A549 (cell line): Measurements from ENCODE around the gene NR4A1. TPM values are rescaled to one million over a fixed set of nuclear protein-coding genes. Genes with fewer than 3 reads are reported as not detected.

Experiments
- ATAC-seq, 2 experiments: fragments of 200-7000 bp in 1 of 2; fragments of >200 bp in 1 of 2; cut with Nextera tagmentation in 1 of 2; cut with Tn5 transposase in 1 of 2; 3 replicates each; pipeline versions ENCODE4 v1.8.0 to v1.9.1; 2018 to 2020; ENCODE audit warnings: mild to moderate bottlenecking in 1 of 2, moderate library complexity in 1 of 2
- CTCF ChIA-PET: fragments of 300-600 bp; sonication (Branson Sonifier 250); formaldehyde crosslinking; extraction: SDS; loops from one replicate; lab custom pipeline; 2021; ENCODE audit warnings: antibody characterized with exemption, inconsistent platforms; lab: Yijun Ruan, JAX
- POLR2A ChIA-PET: fragments of 350-600 bp; formaldehyde crosslinking; extraction: SDS; loops from one replicate; lab custom pipeline; 2021; ENCODE audit warnings: antibody characterized with exemption, inconsistent platforms; lab: Yijun Ruan, JAX
- DNase-seq, 2 experiments: peaks; one replicate each; pipeline versions ENCODE4 v3.0.0 to v3.0.0-alpha.2; 2011 to 2016; ENCODE audit warnings: low read depth in 1 of 2, low spot score in 1 of 2
- FAIRE-seq: peaks from 2 replicates; lab custom pipeline; 2011; peaks lifted over from hg19 to GRCh38; lab: Jason Lieb, UNC
- H3K27ac ChIP-seq, 2 experiments: fragments of >200 bp; sonication (Bioruptor Twin); formaldehyde crosslinking; 3 replicates each; pipeline ENCODE4 v1.5.1; 2016 to 2017
- H3K4me1 ChIP-seq: fragments of >200 bp; sonication (Bioruptor Twin); formaldehyde crosslinking; 3 replicates; pipeline ENCODE4 v1.6.1; 2016
- H3K4me2 ChIP-seq: fragments of >200 bp; sonication (Bioruptor Twin); formaldehyde crosslinking; 3 replicates; pipeline ENCODE4 v1.6.1; 2016
- H3K4me3 ChIP-seq: fragments of >200 bp; sonication (Bioruptor Twin); formaldehyde crosslinking; 3 replicates; pipeline ENCODE4 v1.5.1; 2016
- H3K9me3 ChIP-seq: fragments of >200 bp; sonication (Bioruptor Twin); formaldehyde crosslinking; 3 replicates; pipeline ENCODE4 v1.6.1; 2016
- E2F6 ChIP-seq: IDR thresholded peaks from 2 replicates; pipeline ENCODE4 v1.6.1; 2012; ENCODE audit warnings: low read depth, borderline replicate concordance
- ESRRA ChIP-seq: fragments of 150-350 bp; IDR thresholded peaks from 2 replicates; pipeline ENCODE4 v1.6.1; 2014; ENCODE audit warnings: mild to moderate bottlenecking, low read length, borderline replicate concordance
- FOXS1 ChIP-seq: fragments of 250-450 bp; sonication (Bioruptor Pico); IDR thresholded peaks from 2 replicates; pipeline ENCODE4 v1.5.0; 2020; ENCODE audit warnings: mild to moderate bottlenecking, moderate library complexity
- HDAC2 ChIP-seq: fragments of 200-600 bp; sonication (generic); IDR thresholded peaks from 2 replicates; pipeline ENCODE4 v1.6.1; 2016
- JUN ChIP-seq, 2 experiments: fragments of >200 bp; sonication (Bioruptor Twin); formaldehyde crosslinking; IDR thresholded peaks; 2 replicates in 1 of 2; 3 replicates in 1 of 2; pipeline ENCODE4 v1.6.1; 2016 to 2017
- KDM1A ChIP-seq: fragments of 200-600 bp; sonication (generic); IDR thresholded peaks from 2 replicates; pipeline ENCODE4 v1.6.1; 2016; ENCODE audit warnings: low read depth, mild to moderate bottlenecking
- MYC ChIP-seq: IDR thresholded peaks from 2 replicates; pipeline ENCODE4 v1.6.1; 2012; ENCODE audit warnings: mild to moderate bottlenecking, inconsistent platforms, low read length, improper control_type of control experiment, borderline replicate concordance
- PHF8 ChIP-seq: fragments of 200-600 bp; sonication (generic); IDR thresholded peaks from 2 replicates; pipeline ENCODE4 v1.6.1; 2016; ENCODE audit warnings: low read depth, mild to moderate bottlenecking, antibody characterized with exemption, moderate library complexity, borderline replicate concordance
- POLR2A ChIP-seq: IDR thresholded peaks from 2 replicates; pipeline ENCODE4 v1.6.1; 2012; ENCODE audit warnings: mild to moderate bottlenecking, low read length
- RAD21 ChIP-seq, 2 experiments: fragments of >200 bp in 1 of 2; sonication (Bioruptor Twin) in 1 of 2; formaldehyde crosslinking in 1 of 2; IDR thresholded peaks in 1 of 2; conservative IDR thresholded peaks in 1 of 2; 2 replicates in 1 of 2; 3 replicates in 1 of 2; pipeline ENCODE4 v1.6.1; 2012 to 2018; ENCODE audit warnings: inconsistent platforms in 1 of 2
- REST ChIP-seq: fragments of 200-600 bp; sonication (generic); IDR thresholded peaks from 2 replicates; pipeline ENCODE4 v1.6.1; 2016; ENCODE audit warnings: antibody characterized with exemption, mild to moderate bottlenecking, moderate library complexity
- RNF2 ChIP-seq: fragments of 200-600 bp; sonication (generic); IDR thresholded peaks from 2 replicates; pipeline ENCODE4 v1.6.1; 2016; ENCODE audit warnings: low read depth, mild to moderate bottlenecking, antibody characterized with exemption, moderate library complexity, borderline replicate concordance
- SMC3 ChIP-seq: fragments of >200 bp; sonication (Bioruptor Twin); formaldehyde crosslinking; IDR thresholded peaks from 3 replicates; pipeline ENCODE4 v1.6.1; 2018; ENCODE audit warnings: inconsistent platforms
- TFCP2L1 ChIP-seq: fragments of 250-450 bp; sonication (Bioruptor Pico); IDR thresholded peaks from 2 replicates; pipeline ENCODE4 v1.5.0; 2021; ENCODE audit warnings: mild to moderate bottlenecking
- ZFP36 ChIP-seq: fragments of 450-650 bp; IDR thresholded peaks from 2 replicates; pipeline ENCODE4 v1.6.1; 2014; ENCODE audit warnings: borderline replicate concordance; ENCODE audit not compliant: partially characterized antibody
- WGBS: methylation state at CpG from one replicate; pipeline ENCODE4 v1.1.6; 2017; ENCODE audit errors: missing lambda C conversion rate; 5-methylcytosine and 5-hydroxymethylcytosine counted together
- polyA plus RNA-seq, 4 experiments: library from polyadenylated mRNA; depleted of rRNA in 3 of 4; stranded (reverse); fragments of >200 nt; fragmentation: RNase III in 1 of 4; extraction: RNeasy Plus Mini Kit Qiagen cat#74134 plus additional on column Dnase treatment in 1 of 4; gene quantifications; 2 replicates in 3 of 4; 3 replicates in 1 of 4; pipeline ENCODE4 v1.2.3, GENCODE V29; 2011 to 2017
- TF ChIP-seq, protein P1 (sequence below): fragments of >200 bp; sonication (Bioruptor Twin); formaldehyde crosslinking; IDR thresholded peaks from 3 replicates; pipeline ENCODE4 v1.5.1; 2016
- TF ChIP-seq, protein P2 (sequence below): fragments of >200 bp; sonication (Bioruptor Twin); formaldehyde crosslinking; IDR thresholded peaks from 3 replicates; pipeline ENCODE4 v1.6.1; 2016

The NR4A1 gene
- polyA plus RNA-seq, 2 of the 4 experiments (the other 2 are of a cell fraction): 39.6 to 89.6 TPM

GRCh38 chr12:52020539-52021336, 30.5 kb upstream of the NR4A1 start:
- ATAC-seq (peak; percentile 33 to 58; a peak in 5 of 6 replicates), FAIRE-seq (no peak), DNase-seq (peak; percentile 67 to 75)
- Histone ChIP-seq H3K4me1 (peaks cover 23% of the 10 kb centered on the region), H3K4me3 (no peak overlapping the region), H3K27ac (peak overlapping the region in 1 of 2 experiments; percentile 69; a peak in 2 of 6 replicates), H3K4me2 (peak overlapping the region; percentile 39; the same call in 2 of the 3 replicates), H3K9me3 (no peaks in the 10 kb centered on the region)
- 39% methylated on average over 9 of the region's 9 CpGs for WGBS
- no peak for TF ChIP-seq REST
- peak; percentile 67 to 74 for TF ChIP-seq RAD21 (conservative IDR thresholded peaks at IDR 0.05 in 1 of 2, IDR thresholded peaks at IDR 0.05 in 1 of 2)
- TF ChIP-seq, protein P1, sequence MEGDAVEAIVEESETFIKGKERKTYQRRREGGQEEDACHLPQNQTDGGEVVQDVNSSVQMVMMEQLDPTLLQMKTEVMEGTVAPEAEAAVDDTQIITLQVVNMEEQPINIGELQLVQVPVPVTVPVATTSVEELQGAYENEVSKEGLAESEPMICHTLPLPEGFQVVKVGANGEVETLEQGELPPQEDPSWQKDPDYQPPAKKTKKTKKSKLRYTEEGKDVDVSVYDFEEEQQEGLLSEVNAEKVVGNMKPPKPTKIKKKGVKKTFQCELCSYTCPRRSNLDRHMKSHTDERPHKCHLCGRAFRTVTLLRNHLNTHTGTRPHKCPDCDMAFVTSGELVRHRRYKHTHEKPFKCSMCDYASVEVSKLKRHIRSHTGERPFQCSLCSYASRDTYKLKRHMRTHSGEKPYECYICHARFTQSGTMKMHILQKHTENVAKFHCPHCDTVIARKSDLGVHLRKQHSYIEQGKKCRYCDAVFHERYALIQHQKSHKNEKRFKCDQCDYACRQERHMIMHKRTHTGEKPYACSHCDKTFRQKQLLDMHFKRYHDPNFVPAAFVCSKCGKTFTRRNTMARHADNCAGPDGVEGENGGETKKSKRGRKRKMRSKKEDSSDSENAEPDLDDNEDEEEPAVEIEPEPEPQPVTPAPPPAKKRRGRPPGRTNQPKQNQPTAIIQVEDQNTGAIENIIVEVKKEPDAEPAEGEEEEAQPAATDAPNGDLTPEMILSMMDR: peak; percentile 68
- peak; percentile 72 for TF ChIP-seq SMC3
- POLR2A ChIA-PET: interaction anchor here (0.7 to 1.0 kb wide), 2 partner anchors 17 to 30 kb away, joined by 3 to 4 read pairs; partner anchors contain the start of gene NR4A1
- CTCF ChIA-PET: interaction anchor here (0.6 to 41.8 kb wide), 22 partner anchors 17 to 864 kb away, joined by 3 to 1730 read pairs (median 3); partner anchors contain the start of genes ATG101, NR4A1, SMIM41 and TAMALIN

DNA sequence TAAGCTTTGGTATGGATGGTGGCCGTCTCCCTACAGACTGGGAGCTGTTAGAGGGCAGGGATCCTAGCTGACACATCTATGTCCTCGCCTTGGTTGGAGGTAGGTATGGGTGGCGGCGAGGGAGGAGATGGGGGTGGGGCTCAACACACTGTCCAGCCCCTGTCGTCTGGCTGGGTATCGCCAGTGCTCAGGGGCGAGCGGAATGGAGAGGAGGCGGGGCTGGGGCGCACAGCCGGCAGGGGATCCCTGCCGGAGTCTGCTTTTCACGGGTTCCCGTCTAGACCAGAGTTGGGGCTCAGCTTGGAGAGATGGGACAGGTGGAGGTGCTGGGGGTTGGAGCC, 28.4 kb upstream of the NR4A1 start:
- Histone ChIP-seq H3K27ac (peak overlapping the region; percentile 83 to 93), H3K4me1 (peaks cover 32% of the 10 kb centered on the region), H3K4me2 (peak overlapping the region; percentile 88), H3K4me3 (peak overlapping the region; percentile 71), H3K9me3 (no peaks in the 10 kb centered on the region)
- no peak for TF ChIP-seq KDM1A
- 0 out of 2 replicates have a peak, but pooled peaks have one; percentile 11 for TF ChIP-seq E2F6
- peak; percentile 81; the same call in 1 of the 2 replicates for TF ChIP-seq RNF2
- ChIA-PET POLR2A (interaction anchor here (0.8 to 2.1 kb wide), 6 partner anchors 10 to 47 kb away, joined by 3 to 16 read pairs (median 4); partner anchors contain the start of genes ATG101, NR4A1 and TAMALIN), CTCF (interaction anchor here (0.7 to 41.8 kb wide), 20 partner anchors 8 to 882 kb away, joined by 3 to 1730 read pairs (median 4); partner anchors contain the start of genes ANKRD33, ATG101, KRT8 and NR4A1)
- DNase-seq: peak; percentile 83 to 86
- 4% methylated on average over 13 of the region's 14 CpGs for WGBS
- peak; percentile 60 to 76 for ATAC-seq
- FAIRE-seq: no peak

DNA sequence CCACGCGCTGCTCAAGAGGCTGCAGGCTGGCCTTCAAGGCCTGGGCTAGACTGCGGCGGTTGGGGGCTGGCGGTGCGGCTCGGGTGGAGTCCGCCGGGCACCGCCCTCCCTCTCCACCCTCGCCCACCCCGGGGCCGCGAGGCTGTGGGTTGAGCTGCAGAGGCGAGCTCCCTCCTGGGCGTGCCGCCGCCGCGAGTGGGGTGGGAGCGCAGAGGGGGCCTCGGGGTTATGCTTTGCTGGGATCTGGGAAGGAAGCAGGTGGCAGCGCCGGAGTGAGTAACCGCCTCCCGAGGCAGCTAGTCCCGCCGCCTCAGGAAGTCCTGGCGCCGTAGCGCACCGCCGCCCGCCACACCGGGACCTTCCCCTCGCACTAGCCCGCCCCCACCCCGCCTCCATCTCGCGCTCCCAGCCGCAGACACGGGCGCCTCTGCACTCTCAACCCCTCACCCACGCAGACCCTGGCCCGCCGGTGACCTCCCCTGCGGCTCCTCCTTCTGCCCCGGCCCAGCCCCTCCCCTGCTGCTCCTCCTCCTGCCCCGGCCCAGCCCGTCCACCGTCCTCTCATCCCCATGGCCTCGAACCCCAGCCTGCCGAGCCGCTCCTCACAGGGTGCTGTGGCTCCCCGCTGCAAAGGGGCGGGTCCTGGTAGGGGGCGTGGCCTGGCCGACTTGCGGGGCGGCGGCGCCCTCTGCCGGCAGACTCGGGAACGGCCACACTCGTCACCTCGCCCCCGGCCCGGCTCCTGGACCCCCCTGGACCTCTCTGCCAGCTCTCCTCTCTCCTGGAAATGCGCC, 27.9 kb upstream of the NR4A1 start:
- H3K27ac ChIP-seq: peak overlapping the region; percentile 83 to 93
- no peak for FAIRE-seq
- peak; percentile 63 to 79 for ATAC-seq
- H3K4me2 ChIP-seq: peak overlapping the region; percentile 88
- peak; percentile 94 to 95 for DNase-seq
- peak overlapping the region; percentile 71 for H3K4me3 ChIP-seq
- WGBS: 2% methylated on average over 31 of the region's 70 CpGs
- POLR2A ChIA-PET: interaction anchor here (0.9 to 2.1 kb wide), 7 partner anchors 9 to 46 kb away, joined by 3 to 16 read pairs (median 4); partner anchors contain the start of genes ATG101, NR4A1 and TAMALIN
- H3K9me3 ChIP-seq: no peaks in the 10 kb centered on the region
- peaks cover 32% of the 10 kb centered on the region for H3K4me1 ChIP-seq
- CTCF ChIA-PET: interaction anchor here (0.6 to 41.8 kb wide), 29 partner anchors 8 to 882 kb away, joined by 3 to 1730 read pairs (median 4); partner anchors contain the start of genes ANKRD33, ATG101, KRT8 and NR4A1
- TF ChIP-seq E2F6 (0 out of 2 replicates have a peak, but pooled peaks have one; percentile 27), SMC3 (peak; percentile 90), MYC (peak; percentile 60; the same call in 1 of the 2 replicates), POLR2A (peak; percentile 37), PHF8 (peak; percentile 51), RAD21 (conservative IDR thresholded peaks at IDR 0.05 in 1 of 2, IDR thresholded peaks at IDR 0.05 in 1 of 2) (peak; percentile 88 to 95), TFCP2L1 (CRISPR knock-in tag) (peak; percentile 59; the same call in 1 of the 2 replicates), ESRRA (0 out of 2 replicates have a peak, but pooled peaks have one; percentile 12), ZFP36 (peak; percentile 64), HDAC2 (no peak), JUN (IDR thresholded peaks at IDR 0.05) (peak in 1 of 2 experiments; percentile 41; a peak in 3 of 5 replicates), FOXS1 (CRISPR knock-in tag) (no peak)
- TF ChIP-seq, protein P2, sequence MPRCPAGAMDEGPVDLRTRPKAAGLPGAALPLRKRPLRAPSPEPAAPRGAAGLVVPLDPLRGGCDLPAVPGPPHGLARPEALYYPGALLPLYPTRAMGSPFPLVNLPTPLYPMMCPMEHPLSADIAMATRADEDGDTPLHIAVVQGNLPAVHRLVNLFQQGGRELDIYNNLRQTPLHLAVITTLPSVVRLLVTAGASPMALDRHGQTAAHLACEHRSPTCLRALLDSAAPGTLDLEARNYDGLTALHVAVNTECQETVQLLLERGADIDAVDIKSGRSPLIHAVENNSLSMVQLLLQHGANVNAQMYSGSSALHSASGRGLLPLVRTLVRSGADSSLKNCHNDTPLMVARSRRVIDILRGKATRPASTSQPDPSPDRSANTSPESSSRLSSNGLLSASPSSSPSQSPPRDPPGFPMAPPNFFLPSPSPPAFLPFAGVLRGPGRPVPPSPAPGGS: no peak
